ENCODE measurements around the gene CTNS.

The CTNS gene

GRCh38 chr17:3603119-3603869 is 33.3 kb upstream of the CTNS start:
- H3K27ac ChIP-seq, result no peak overlapping the region
- TF ChIP-seq CTCF (conservative IDR thresholded peaks at IDR 0.05), result no peak
- no peak for TF ChIP-seq ZFX (IDR thresholded peaks at IDR 0.05)

GRCh38 chr17:3603870-3604259 is 32.7 kb upstream of the CTNS start:
- H3K27ac ChIP-seq, result no peak overlapping the region
- TF ChIP-seq CTCF (conservative IDR thresholded peaks at IDR 0.05) (no peak), ZFX (IDR thresholded peaks at IDR 0.05) (no peak)

- no peak overlapping the region for H3K27ac ChIP-seq
Measured at GRCh38 chr17:3609689-3610088, 26.9 kb upstream of the CTNS start.

GRCh38 chr17:3610523-3610922 is 26.0 kb upstream of the CTNS start:
- no peak for TF ChIP-seq ZFX (IDR thresholded peaks at IDR 0.05)
- no peak overlapping the region for H3K27ac ChIP-seq

More at GRCh38 chr17:3609689-3610088, 26.9 kb upstream of the CTNS start:
- TF ChIP-seq ZFX (IDR thresholded peaks at IDR 0.05) (no peak), CTCF (conservative IDR thresholded peaks at IDR 0.05) (no peak)

GRCh38 chr17:3613124-3613523 is 23.4 kb upstream of the CTNS start:
- no peak overlapping the region for H3K27ac ChIP-seq

DNA sequence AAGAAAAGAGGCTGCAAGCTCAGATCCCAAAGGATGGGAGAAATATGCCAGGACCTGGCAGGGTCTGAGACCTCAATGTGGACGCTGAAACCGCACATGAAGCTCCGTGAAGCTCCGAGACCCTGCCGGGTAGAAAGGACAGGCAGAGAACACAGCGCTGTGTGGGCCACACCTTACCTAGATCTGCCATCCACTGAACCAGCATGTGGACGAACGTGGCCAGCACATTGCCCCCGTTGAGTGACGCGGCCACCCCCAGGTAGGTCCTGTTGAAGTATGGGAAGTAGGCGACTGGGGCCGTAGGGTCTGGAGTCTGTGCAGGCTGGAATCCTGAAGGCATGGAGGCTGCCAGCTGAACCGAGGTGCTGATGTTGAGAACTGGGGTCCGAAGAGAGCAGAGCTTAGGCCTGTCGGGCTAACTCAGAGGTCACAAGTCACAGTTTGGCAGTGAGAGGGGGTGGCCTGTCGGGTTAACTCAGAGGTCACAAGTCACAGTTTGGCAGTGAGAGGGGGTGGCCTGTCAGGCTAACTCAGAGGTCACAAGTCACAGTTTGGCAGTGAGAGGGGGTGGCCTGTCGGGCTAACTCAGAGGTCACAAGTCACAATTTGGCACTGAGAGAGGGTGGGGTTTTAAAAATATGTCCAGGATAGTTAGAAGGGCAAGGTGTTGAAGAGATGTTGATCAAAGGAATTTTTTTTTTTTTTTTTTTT is 21.2 kb upstream of the CTNS start:
- TF ChIP-seq CTCF (conservative IDR thresholded peaks at IDR 0.05) (no peak), ZFX (IDR thresholded peaks at IDR 0.05) (no peak)
- no peak overlapping the region for H3K27ac ChIP-seq

More at GRCh38 chr17:3613124-3613523, 23.4 kb upstream of the CTNS start:
- TF ChIP-seq ZFX (IDR thresholded peaks at IDR 0.05), result no peak
- no peak for TF ChIP-seq CTCF (conservative IDR thresholded peaks at IDR 0.05)

GRCh38 chr17:3621146-3621720 is 15.3 kb upstream of the CTNS start:
- TF ChIP-seq ZFX (IDR thresholded peaks at IDR 0.05) (no peak), CTCF (conservative IDR thresholded peaks at IDR 0.05) (no peak)
- no peak overlapping the region for H3K27ac ChIP-seq
